Brain microvascular endothelial cell (primary cell): ENCODE data around the gene SHISA5.

Experiments used
- DNase-seq: peaks from one replicate; pipeline ENCODE4 v3.0.0-alpha.2; 2020
- H3K27ac ChIP-seq: fragments of 250-450 bp; sonication (Bioruptor Pico); 2 replicates; pipeline ENCODE4 v1.5.1; 2020; ENCODE audit warnings: mild to moderate bottlenecking, moderate library complexity
- H3K27me3 ChIP-seq: fragments of 250-450 bp; sonication (Bioruptor Pico); replicated peaks from 2 replicates; pipeline ENCODE4 v1.5.1; 2020; ENCODE audit warnings: mild to moderate bottlenecking
- H3K36me3 ChIP-seq: fragments of 250-450 bp; sonication (Bioruptor Pico); replicated peaks from 2 replicates; pipeline ENCODE4 v1.5.1; 2020; ENCODE audit warnings: mild to moderate bottlenecking
- H3K4me3 ChIP-seq: 2 replicates; pipeline ENCODE4 v1.5.1; 2011; ENCODE audit warnings: low read depth, mild to moderate bottlenecking, control low read depth, low read length, moderate library complexity
- in situ Hi-C: cut with HindIII; loops from 2 replicates; pipeline ENCODE4 v1.10.0; 2017; ENCODE audit warnings: low sequenced_read_pairs, low pct_ligation_motif_present
- TF ChIP-seq, protein P1 (sequence below): IDR thresholded peaks from 2 replicates; pipeline ENCODE4 v1.5.1; 2011; ENCODE audit warnings: low read depth, mild to moderate bottlenecking, moderate library complexity, low read length, control low read depth, inconsistent platforms; ENCODE audit errors: missing control alignments

The SHISA5 gene

DNA sequence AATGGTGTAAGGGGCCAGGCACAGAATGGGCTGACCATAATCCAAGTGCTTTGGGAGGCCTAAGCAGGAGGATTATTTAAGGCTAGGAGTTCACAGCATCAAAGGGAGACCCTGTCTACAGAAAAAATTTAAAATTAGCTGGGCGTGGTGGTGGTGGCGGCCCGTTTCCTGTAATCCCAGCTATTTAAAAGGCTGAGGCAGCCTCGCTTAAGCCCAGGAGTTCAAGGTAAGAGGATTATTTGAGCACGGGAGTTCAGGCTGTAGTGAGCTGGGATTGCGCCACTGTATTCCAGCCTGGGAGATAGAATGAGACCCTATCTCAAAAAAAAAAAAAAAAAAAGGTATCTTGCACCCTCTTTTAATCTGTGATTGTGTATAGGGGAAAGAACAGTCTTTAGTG, 62.0 kb downstream of the SHISA5 start:
- TF ChIP-seq, protein P1, sequence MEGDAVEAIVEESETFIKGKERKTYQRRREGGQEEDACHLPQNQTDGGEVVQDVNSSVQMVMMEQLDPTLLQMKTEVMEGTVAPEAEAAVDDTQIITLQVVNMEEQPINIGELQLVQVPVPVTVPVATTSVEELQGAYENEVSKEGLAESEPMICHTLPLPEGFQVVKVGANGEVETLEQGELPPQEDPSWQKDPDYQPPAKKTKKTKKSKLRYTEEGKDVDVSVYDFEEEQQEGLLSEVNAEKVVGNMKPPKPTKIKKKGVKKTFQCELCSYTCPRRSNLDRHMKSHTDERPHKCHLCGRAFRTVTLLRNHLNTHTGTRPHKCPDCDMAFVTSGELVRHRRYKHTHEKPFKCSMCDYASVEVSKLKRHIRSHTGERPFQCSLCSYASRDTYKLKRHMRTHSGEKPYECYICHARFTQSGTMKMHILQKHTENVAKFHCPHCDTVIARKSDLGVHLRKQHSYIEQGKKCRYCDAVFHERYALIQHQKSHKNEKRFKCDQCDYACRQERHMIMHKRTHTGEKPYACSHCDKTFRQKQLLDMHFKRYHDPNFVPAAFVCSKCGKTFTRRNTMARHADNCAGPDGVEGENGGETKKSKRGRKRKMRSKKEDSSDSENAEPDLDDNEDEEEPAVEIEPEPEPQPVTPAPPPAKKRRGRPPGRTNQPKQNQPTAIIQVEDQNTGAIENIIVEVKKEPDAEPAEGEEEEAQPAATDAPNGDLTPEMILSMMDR = no peak
- in situ Hi-C loops = loop anchor here (25.0 kb wide), 1 partner anchor 180 kb away; no protein-coding TSS in a partner anchor
- Histone ChIP-seq H3K36me3 (peaks cover 15% of the 10 kb centered on the region), H3K27ac (no peak overlapping the region), H3K27me3 (no peaks in the 10 kb centered on the region), H3K4me3 (peak overlapping the region; percentile 98)
- no peak for DNase-seq

DNA sequence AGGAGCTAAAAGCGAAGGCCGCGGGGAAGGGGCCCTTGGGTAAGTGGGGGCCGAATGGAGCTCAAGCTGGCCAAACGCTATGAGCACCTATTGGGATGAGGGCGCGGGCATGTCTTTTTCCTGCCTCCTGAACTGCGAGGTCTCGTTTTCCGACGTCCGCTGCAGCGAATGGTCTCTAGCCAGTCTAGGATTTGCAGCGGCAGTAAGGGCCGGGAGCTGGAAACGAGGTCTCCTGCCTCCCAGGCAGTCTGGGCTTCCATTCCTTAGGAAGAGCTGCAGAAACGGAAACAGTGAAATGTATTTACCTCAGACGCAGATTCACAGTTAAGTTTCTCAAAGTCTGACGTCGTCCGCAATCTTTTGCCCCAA, 63.4 kb downstream of the SHISA5 start:
- peaks cover 15% of the 10 kb centered on the region for H3K36me3 ChIP-seq
- no peaks in the 10 kb centered on the region for H3K27me3 ChIP-seq
- H3K27ac ChIP-seq = peak overlapping the region; percentile 81
- H3K4me3 ChIP-seq = peak overlapping the region; percentile 98
- TF ChIP-seq, protein P1 = no peak
- in situ Hi-C loops = loop anchor here (25.0 kb wide), 1 partner anchor 178 kb away; no protein-coding TSS in a partner anchor
- no peak for DNase-seq

DNA sequence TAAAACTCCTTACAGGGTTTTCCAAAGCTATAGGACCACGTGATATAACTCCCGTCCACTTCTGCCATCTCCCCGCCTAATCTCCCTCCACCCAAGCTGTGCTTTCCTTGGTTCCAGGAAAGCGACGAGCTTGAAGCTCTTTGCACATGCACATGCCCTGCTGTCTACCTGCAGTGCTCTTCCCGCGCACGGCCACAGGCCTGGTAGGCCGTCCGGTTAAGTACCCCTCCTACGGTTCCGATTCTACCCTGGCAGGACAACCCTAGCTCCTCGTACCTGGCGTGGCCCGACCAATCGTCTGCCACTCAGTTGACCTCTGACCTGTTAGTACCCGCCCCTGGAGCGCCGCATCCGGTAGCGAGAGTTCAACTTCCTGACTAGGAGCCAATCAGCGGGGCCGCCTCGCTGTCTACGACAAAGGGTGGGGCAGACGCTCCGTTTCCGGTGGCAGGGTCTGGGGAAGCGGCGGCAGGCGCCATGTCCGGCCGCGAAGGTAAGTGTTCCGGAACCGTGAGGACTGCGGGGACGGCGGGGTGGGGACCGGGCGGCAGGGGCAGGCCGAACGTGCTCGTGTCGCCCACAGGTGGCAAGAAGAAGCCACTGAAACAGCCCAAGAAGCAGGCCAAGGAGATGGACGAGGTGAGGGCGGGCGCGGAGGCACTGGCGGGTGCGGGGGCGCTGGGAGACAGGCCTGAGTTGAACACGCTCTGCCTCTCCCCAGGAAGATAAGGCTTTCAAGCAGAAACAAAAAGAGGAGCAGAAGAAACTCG, 64.0 kb downstream of the SHISA5 start, which contains the start of the genes CCDC51 and TMA7:
TSS of gene CCDC51 (minus strand) at position 300 of the 770 bp plus-strand sequence. CDS start 4,991 bp downstream, outside the sequence.
TSS of gene TMA7 (plus strand) at position 438 of the 770 bp plus-strand sequence. CDS start at position 478, 40 bp downstream.
- peak; percentile 96 for DNase-seq
- TF ChIP-seq, protein P1 = no peak
- in situ Hi-C loops = loop anchor here (25.0 kb wide), 1 partner anchor 178 kb away; no protein-coding TSS in a partner anchor
- Histone ChIP-seq H3K4me3 (peak within 1 kb of the TSS; percentile 98), H3K27me3 (no peaks in the 10 kb centered on the region), H3K36me3 (peaks cover 15% of the 10 kb centered on the region), H3K27ac (peak within 1 kb of the TSS; percentile 81)

DNA sequence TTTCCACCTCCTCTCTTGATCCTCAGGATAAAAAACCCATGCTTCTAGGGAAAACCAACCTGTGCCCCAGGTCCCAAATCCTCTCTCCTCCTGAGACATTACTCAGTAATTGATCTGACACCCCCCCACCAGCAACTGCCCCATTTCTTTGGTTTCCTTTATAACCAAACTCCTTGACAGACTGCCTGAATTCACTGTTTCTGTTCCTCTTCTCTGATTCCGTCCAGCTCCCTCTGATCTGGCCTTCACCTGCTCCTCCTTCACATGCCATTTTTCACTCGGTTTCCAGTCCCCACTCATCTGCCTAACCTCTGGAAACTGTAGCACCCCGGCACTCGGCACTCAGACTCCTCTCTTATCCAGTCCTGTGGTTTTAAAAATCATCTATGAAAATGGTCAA, 66.2 kb downstream of the SHISA5 start:
- in situ Hi-C loops = loop anchor here (25.0 kb wide), 1 partner anchor 176 kb away; no protein-coding TSS in a partner anchor
- H3K36me3 ChIP-seq = peaks cover 6% of the 10 kb centered on the region
- H3K4me3 ChIP-seq = no peak overlapping the region
- H3K27me3 ChIP-seq = no peaks in the 10 kb centered on the region
- DNase-seq = no peak
- TF ChIP-seq, protein P1 = no peak
- H3K27ac ChIP-seq = no peak overlapping the region

DNA sequence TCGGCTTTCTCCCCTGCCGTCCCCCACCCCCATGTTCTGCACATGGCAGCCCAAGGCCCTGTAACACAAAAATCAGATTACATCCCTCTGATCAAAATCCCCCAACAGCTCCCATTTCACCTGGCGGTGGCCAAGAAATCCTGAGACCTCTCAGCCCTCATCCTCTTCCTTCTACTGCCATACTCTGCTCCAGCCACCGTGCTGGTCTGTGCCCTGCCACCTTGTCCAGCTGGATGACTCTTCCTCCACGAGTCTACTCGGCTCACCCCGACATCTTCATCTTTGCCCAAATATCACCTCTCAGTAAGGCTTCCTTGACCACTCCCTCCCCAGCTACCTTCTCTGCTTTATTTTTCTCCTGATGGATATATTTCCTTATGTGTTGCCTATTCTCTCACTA, 67.1 kb downstream of the SHISA5 start:
- TF ChIP-seq, protein P1 = no peak
- Histone ChIP-seq H3K4me3 (no peak overlapping the region), H3K27ac (no peak overlapping the region), H3K36me3 (peaks cover 4% of the 10 kb centered on the region), H3K27me3 (no peaks in the 10 kb centered on the region)
- in situ Hi-C loops = loop anchor here (25.0 kb wide), 1 partner anchor 175 kb away; no protein-coding TSS in a partner anchor
- DNase-seq = no peak

DNA sequence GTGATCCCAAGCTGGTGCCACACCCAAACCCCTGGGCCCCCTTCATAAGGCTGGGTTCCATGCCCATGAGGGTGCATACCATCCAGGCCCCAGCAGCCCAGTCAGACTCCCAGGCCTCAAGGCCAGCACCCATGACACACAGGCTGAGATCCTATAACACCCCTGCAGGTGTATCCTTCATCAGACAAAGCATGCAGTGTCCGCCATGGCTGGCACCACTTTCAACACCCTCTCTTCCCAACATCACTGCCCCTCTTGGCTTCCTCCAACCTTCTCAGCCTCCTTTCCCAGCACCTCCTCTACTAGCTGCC, 67.5 kb downstream of the SHISA5 start:
- Histone ChIP-seq H3K27ac (no peak overlapping the region), H3K36me3 (peaks cover 2% of the 10 kb centered on the region), H3K4me3 (no peak overlapping the region), H3K27me3 (no peaks in the 10 kb centered on the region)
- in situ Hi-C loops = loop anchor here (25.0 kb wide), 1 partner anchor 174 kb away; no protein-coding TSS in a partner anchor
- TF ChIP-seq, protein P1 = no peak
- DNase-seq = no peak
